Lung (tissue), 12 donors: ENCODE data around the gene NCOA1. TPM values are rescaled to one million over a fixed set of nuclear protein-coding genes. Genes with fewer than 3 reads are reported as not detected.

Experiments
- ATAC-seq: fragments of 200-7000 bp; cut with Tn5 transposase; one replicate; pipeline ENCODE4 v1.9.1; 2020; ENCODE audit warnings: moderate number of reproducible peaks; ENCODE audit not compliant: insufficient read depth, low FRiP score
- DNase-seq, 3 donors: peaks; one replicate each; pipeline ENCODE4 v3.0.0-alpha.2; 2013 to 2017
- H3K27ac ChIP-seq, 2 donors: one replicate each; pipeline ENCODE4 v1.5.1; 2013; ENCODE audit warnings: mild to moderate bottlenecking in 2 of 2, moderate library complexity in 2 of 2, control low read depth in 1 of 2, inconsistent platforms in 1 of 2, low read depth in 1 of 2, low read length in 1 of 2
- H3K27me3 ChIP-seq, 3 donors: one replicate each; pipeline ENCODE4 v1.5.1; 2013; ENCODE audit warnings: low read length in 2 of 3; ENCODE audit not compliant: control insufficient read depth in 3 of 3, insufficient read depth in 3 of 3
- H3K36me3 ChIP-seq, 4 donors: one replicate each; pipeline ENCODE4 v1.5.1; 2013; ENCODE audit warnings: low read length in 4 of 4, mild to moderate bottlenecking in 1 of 4, moderate library complexity in 1 of 4; ENCODE audit not compliant: control insufficient read depth in 4 of 4, insufficient read depth in 4 of 4
- H3K4me1 ChIP-seq, 5 donors: one replicate each; pipeline ENCODE4 v1.5.1; 2013; ENCODE audit warnings: low read length in 5 of 5, mild to moderate bottlenecking in 2 of 5, moderate library complexity in 1 of 5; ENCODE audit not compliant: control insufficient read depth in 5 of 5, insufficient read depth in 5 of 5
- H3K4me3 ChIP-seq: one replicate; pipeline ENCODE4 v1.5.1; 2013; ENCODE audit warnings: mild to moderate bottlenecking, control low read depth, moderate library complexity
- H3K9ac ChIP-seq, 2 donors: one replicate each; pipeline ENCODE4 v1.5.1; 2013; ENCODE audit warnings: low read length in 2 of 2, control low read depth in 1 of 2; ENCODE audit not compliant: insufficient read depth in 1 of 2
- H3K9me3 ChIP-seq, 4 donors: one replicate each; pipeline ENCODE4 v1.5.1; 2013; ENCODE audit warnings: low read length in 3 of 4, mild to moderate bottlenecking in 1 of 4, moderate library complexity in 1 of 4; ENCODE audit not compliant: control insufficient read depth in 4 of 4, insufficient read depth in 3 of 4
- CTCF ChIP-seq: IDR thresholded peaks from 2 replicates; pipeline ENCODE4 v1.5.1; 2012; ENCODE audit warnings: mild to moderate bottlenecking; ENCODE audit errors: control extremely low read depth, extremely low read depth
- WGBS, 2 donors: extraction: QIAGEN DNeasy Blood & Tissue Kit; methylation state at CpG; one replicate each; pipeline ENCODE4 v1.1.7; 2013; 5-methylcytosine and 5-hydroxymethylcytosine counted together
- polyA plus RNA-seq, 2 donors: library from polyadenylated mRNA; stranded (reverse); fragments of 200-250 nt; gene quantifications; one replicate each; pipeline ENCODE4 v1.2.1, GENCODE V29; 2013
- total RNA-seq, 2 donors: library from RNA; depleted of rRNA in 1 of 2; stranded (reverse); fragments of >200 nt in 1 of 2; gene quantifications; one replicate each; pipeline ENCODE4 v1.2.1, GENCODE V29; 2014 to 2021
- donor health status: control.
- donor health status: control.
- donor health status: Bipolar disorder and iron deficiency.
- donor health status: healthy.
- donor health status: DM: yes; HTN: yes; CAD: no.

NCOA1 gene
- total and polyA plus RNA-seq, 4 donors: 8.3 to 123 (median 27.3) TPM

- ATAC-seq (no peak), DNase-seq (peak in 2 of 3 donors; percentile 84 to 85)
- Histone ChIP-seq H3K4me1 (peaks cover 2 to 29% (median 17%) of the 10 kb centered on the region in 5 donors), H3K27me3 (no peaks in the 10 kb centered on the region), H3K4me3 (no peak overlapping the region), H3K9me3 (no peaks in the 10 kb centered on the region), H3K9ac (peak overlapping the region in 1 of 2 donors; percentile 48), H3K27ac (no peak overlapping the region), H3K36me3 (no peaks in the 10 kb centered on the region)
- WGBS, 2 donors: 25 to 48% methylated on average over 1 of the region's 1 CpG
- TF ChIP-seq CTCF: no peak
Measured at GRCh38 chr2:24493713-24494112, 2.7 kb downstream of the NCOA1 start.

- Histone ChIP-seq H3K4me1 (peaks cover 2 to 29% (median 17%) of the 10 kb centered on the region in 5 donors), H3K27me3 (no peaks in the 10 kb centered on the region), H3K9me3 (no peaks in the 10 kb centered on the region), H3K27ac (no peak overlapping the region), H3K9ac (no peak overlapping the region), H3K36me3 (no peaks in the 10 kb centered on the region), H3K4me3 (no peak overlapping the region)
- 83 to 89% methylated on average over 7 of the region's 7 CpGs for WGBS, 2 donors
- ATAC-seq: no peak
- peak in 2 of 3 donors; percentile 42 to 48 for DNase-seq
- TF ChIP-seq CTCF: no peak
Measured at GRCh38 chr2:24494410-24494809, 3.4 kb downstream of the NCOA1 start.

GRCh38 chr2:24495451-24495850 lies 4.4 kb downstream of the NCOA1 start:
- Histone ChIP-seq H3K9ac (no peak overlapping the region), H3K27ac (no peak overlapping the region), H3K36me3 (no peaks in the 10 kb centered on the region), H3K4me3 (no peak overlapping the region), H3K4me1 (peaks cover 1 to 25% (median 17%) of the 10 kb centered on the region in 5 donors), H3K27me3 (no peaks in the 10 kb centered on the region), H3K9me3 (no peaks in the 10 kb centered on the region)
- DNase-seq (no peak), ATAC-seq (no peak)
- 88 to 94% methylated on average over 4 of the region's 4 CpGs for WGBS, 2 donors
- TF ChIP-seq CTCF: no peak

- DNase-seq (no peak), ATAC-seq (no peak)
- no peak overlapping the region for H3K4me3 ChIP-seq
- no peak overlapping the region for H3K9ac ChIP-seq
- H3K36me3 ChIP-seq: no peaks in the 10 kb centered on the region
- TF ChIP-seq CTCF: no peak
- no peak overlapping the region for H3K27ac ChIP-seq
- H3K27me3 ChIP-seq: no peaks in the 10 kb centered on the region
- 63 to 78% methylated on average over 4 of the region's 4 CpGs for WGBS, 2 donors
- no peaks in the 10 kb centered on the region for H3K9me3 ChIP-seq
- H3K4me1 ChIP-seq: peaks cover 1 to 29% (median 17%) of the 10 kb centered on the region in 5 donors
Measured at GRCh38 chr2:24496959-24497358, 5.9 kb downstream of the NCOA1 start.
